Tibial artery (tissue), 4 donors: ENCODE data around the gene GAD1.

Source experiments
- DNase-seq, 2 donors: peaks; one replicate each; pipeline ENCODE4 v3.0.0-alpha.2; 2019
- H3K27ac ChIP-seq, 2 donors: fragments of 200-600 bp; sonication (generic) in 1 of 2; 1 replicate in 1 of 2; 2 replicates in 1 of 2; pipeline ENCODE4 v1.5.1; 2018 to 2019; ENCODE audit warnings: mild to moderate bottlenecking in 1 of 2
- H3K27me3 ChIP-seq, 2 donors: fragments of 200-600 bp; sonication (generic) in 1 of 2; one replicate each; pipeline versions ENCODE4 v1.5.1 to v1.6.0; 2016 to 2019
- H3K36me3 ChIP-seq, 3 donors: fragments of 200-600 bp; sonication (generic) in 2 of 3; one replicate each; pipeline ENCODE4 v1.5.1; 2016 to 2019; ENCODE audit warnings: mild to moderate bottlenecking in 2 of 3
- H3K4me1 ChIP-seq, 4 donors: fragments of 200-600 bp; sonication (generic) in 2 of 4; 1 replicate in 3 of 4; 2 replicates in 1 of 4; pipeline ENCODE4 v1.5.1; 2016 to 2019
- H3K4me3 ChIP-seq, 2 donors: fragments of 200-600 bp; sonication (generic) in 1 of 2; 1 replicate in 1 of 2; 2 replicates in 1 of 2; pipeline ENCODE4 v1.5.1; 2018 to 2019; ENCODE audit warnings: mild to moderate bottlenecking in 2 of 2
- H3K9me3 ChIP-seq, 3 donors: fragments of 200-600 bp; sonication (generic) in 1 of 3; one replicate each; pipeline ENCODE4 v1.5.1; 2016 to 2019
- CTCF ChIP-seq, 2 experiments: fragments of 200-600 bp in 1 of 2; fragments of 450-650 bp in 1 of 2; IDR thresholded peaks; one replicate each; pipeline ENCODE4 v1.5.1; 2017 to 2019; ENCODE audit warnings: antibody characterized with exemption in 2 of 2, mild to moderate bottlenecking in 1 of 2, moderate library complexity in 1 of 2
- intact Hi-C: fragments of 100-400 bp; cut with DNase I; formaldehyde crosslinking; loops from one replicate; pipeline ENCODE4 v1.15.0; 2023; ENCODE audit warnings: low total_unique reads

Gene GAD1

DNA sequence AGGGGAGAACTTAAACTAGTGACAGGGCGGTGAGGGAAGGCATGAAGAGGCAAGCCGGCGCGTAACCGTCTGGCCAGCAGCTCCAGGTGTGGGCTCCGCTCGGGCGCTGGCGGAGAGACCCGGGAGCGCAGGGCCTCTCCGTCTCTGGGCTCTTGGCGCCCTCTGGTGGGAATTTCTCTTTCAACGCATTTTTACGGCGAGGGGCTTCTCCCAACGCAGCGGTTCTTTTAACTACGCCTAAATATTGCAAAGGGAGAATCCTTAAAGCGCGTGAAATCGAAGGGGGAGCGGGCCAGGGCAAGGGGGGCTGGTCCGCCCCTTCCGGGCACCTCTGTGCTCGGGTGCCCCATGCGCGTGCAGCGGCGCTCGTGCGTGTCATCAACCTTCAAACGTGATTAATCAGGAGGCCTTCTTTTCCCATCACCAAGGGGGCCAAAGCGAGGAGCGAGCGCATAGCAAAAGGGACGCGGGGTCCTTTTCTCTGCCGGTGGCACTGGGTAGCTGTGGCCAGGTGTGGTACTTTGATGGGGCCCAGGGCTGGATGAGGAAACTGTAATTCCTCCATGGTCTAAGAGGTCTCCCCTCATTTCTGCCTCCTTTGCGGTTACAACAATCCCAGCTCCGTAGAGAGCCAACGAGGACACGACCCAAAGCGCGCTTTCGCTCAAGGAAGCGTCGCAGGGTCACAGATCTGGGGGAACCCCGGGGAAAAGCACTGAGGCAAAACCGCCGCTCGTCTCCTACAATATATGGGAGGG is 762 bp upstream of the GAD1 start:
- peak in 1 of 2 donors; percentile 77 for DNase-seq
- Histone ChIP-seq H3K4me3 (peak overlapping the region; percentile 51 to 68), H3K4me1 (peaks cover 0 to 59% (median 46%) of the 10 kb centered on the region in 4 donors), H3K27me3 (peaks cover 8 to 65% of the 10 kb centered on the region in 2 donors), H3K36me3 (no peaks in the 10 kb centered on the region), H3K9me3 (no peaks in the 10 kb centered on the region), H3K27ac (peak overlapping the region; percentile 61 to 80)
- peak; percentile 83 to 87 for TF ChIP-seq CTCF (IDR thresholded peaks at IDR 0.05)
- intact Hi-C loops, result loop anchor here (2.0 to 5.0 kb wide), 3 partner anchors 47 to 454 kb away; partner anchors contain the start of gene SP5

DNA sequence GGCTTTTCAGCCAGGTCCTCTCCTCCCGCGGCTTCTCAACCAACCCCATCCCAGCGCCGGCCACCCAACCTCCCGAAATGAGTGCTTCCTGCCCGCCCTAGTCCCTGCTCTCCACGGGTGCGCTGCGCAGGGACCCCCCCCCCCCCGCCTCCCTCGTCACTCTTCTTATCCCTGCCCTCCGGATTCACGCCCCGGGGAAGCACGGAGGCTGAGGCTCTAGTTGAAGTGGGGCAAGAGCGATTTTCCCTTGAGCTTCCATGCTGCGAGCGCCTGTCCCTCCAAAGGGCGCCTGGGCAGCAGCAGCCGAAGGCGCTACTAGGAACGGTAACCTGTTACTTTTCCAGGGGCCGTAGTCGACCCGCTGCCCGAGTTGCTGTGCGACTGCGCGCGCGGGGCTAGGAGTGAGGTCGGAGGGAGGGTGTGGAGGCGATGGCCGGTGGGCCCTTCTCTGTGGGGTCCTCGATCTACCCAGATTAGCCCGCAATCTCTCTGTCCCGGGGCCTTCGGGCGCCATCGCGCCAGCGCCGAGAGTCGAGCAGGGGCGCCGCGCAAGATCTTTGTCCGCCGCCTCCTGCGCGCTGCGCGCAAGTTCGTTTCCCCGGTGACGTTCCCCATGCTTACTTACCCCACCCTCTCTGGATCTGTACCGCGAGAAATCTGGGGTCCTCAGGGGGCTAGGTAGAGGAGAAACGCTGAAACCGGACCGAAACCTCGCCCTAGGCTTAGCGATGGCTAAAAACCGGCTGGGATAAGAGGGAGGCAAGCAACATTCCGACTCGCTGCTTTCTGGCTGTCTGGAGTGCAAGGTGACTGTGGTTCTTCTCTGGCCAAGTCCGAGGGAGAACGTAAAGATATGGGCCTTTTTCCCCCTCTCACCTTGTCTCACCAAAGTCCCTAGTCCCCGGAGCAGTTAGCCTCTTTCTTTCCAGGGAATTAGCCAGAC is 677 bp downstream of the GAD1 start:
- intact Hi-C loops, result loop anchor here (5.0 kb wide), 2 partner anchors 100 to 455 kb away; partner anchors contain the start of gene SP5
- Histone ChIP-seq H3K27ac (peak overlapping the region; percentile 61 to 80), H3K4me1 (peaks cover 0 to 74% (median 60%) of the 10 kb centered on the region in 4 donors), H3K4me3 (peak overlapping the region; percentile 51 to 68), H3K36me3 (no peaks in the 10 kb centered on the region), H3K27me3 (peaks cover 10 to 76% of the 10 kb centered on the region in 2 donors), H3K9me3 (no peaks in the 10 kb centered on the region)
- DNase-seq, result no peak
- TF ChIP-seq CTCF (IDR thresholded peaks at IDR 0.05), result no peak

- TF ChIP-seq CTCF (IDR thresholded peaks at IDR 0.05), result no peak
- H3K4me1 ChIP-seq, result peaks cover 0 to 82% (median 66%) of the 10 kb centered on the region in 4 donors
- peaks cover 10 to 73% of the 10 kb centered on the region in 2 donors for H3K27me3 ChIP-seq
- DNase-seq, result no peak
- peak overlapping the region; percentile 61 to 80 for H3K27ac ChIP-seq
- H3K4me3 ChIP-seq, result peak overlapping the region; percentile 51 to 68
- H3K36me3 ChIP-seq, result no peaks in the 10 kb centered on the region
- intact Hi-C loops, result loop anchor here (5.0 kb wide), 2 partner anchors 101 to 456 kb away; partner anchors contain the start of gene SP5
- H3K9me3 ChIP-seq, result no peaks in the 10 kb centered on the region
Observed at GRCh38 chr2:170818036-170818751, 1.5 kb downstream of the GAD1 start.

DNA sequence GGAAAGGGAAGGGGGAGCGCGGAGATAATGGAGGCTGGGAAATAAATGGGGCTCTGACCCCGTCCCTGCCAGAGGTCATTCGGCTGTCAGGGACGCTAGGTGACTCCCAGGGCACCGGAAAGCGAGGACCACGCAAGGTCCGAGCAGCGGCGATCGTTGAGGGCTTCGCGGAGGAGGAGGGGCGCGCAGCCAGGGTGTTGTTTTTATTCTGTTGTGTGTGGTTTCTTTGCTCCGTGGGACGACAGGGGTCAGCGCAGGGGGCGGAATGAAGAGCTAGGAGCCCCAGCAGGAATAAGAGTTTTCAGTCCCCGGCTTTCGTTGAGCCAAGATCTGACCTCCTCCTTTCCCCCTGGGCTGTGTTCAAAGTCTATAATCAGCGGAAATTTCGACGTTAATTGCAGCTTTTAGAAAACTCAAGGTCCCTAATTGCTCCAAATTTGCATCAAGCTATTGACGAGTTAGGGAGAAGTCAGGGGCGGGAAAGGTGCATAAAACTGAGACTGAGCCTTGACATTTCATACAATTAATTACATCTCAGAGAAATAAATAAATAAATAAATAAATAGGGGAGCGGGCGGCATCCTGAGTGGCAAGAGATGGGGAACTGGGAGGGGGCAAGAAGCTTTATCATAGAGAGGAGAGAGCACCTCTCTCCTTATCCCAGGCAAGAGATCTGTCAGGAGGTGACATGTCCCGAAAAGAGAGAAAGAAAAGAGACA is 2.2 kb downstream of the GAD1 start:
- H3K27me3 ChIP-seq, result peaks cover 10 to 71% of the 10 kb centered on the region in 2 donors

More for the DNA sequence above, 2.2 kb downstream of the GAD1 start:
- intact Hi-C loops, result loop anchor here (5.0 kb wide), 2 partner anchors 102 to 457 kb away; partner anchors contain the start of gene SP5
- Histone ChIP-seq H3K4me3 (peak overlapping the region; percentile 51 to 68), H3K4me1 (peaks cover 0 to 88% (median 68%) of the 10 kb centered on the region in 4 donors), H3K9me3 (no peaks in the 10 kb centered on the region), H3K27ac (no peak overlapping the region), H3K36me3 (no peaks in the 10 kb centered on the region)
- no peak for TF ChIP-seq CTCF (IDR thresholded peaks at IDR 0.05)
- DNase-seq, result no peak
